ENCODE measurements around the gene RGL1. TPM values are rescaled to one million over a fixed set of nuclear protein-coding genes. Genes with fewer than 3 reads are reported as not detected.

RGL1 gene
- total and polyA plus RNA-seq, 2 donors (not counting 3 experiments of a cell fraction or from before 2014, with no cell fraction given), result 19.8 to 35.3 TPM

DNA sequence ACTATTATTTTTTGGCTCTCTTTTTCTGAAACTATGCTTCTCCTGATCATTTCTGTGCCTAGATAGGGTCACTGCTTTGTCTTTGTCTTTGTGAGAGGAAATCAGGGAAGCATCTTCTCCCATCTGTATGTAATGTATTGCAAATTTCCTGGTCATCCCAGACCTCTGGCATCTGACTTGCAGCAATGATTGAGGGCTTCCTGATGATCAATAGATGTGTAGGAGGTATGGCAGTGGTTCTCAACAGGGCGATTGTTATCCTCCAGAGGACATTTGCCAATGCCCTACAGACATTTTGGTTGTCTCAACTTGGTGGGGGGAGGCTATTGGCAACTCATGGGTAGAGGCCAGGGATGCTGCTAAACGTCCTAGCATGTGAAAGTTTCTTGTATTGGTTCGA is 64.7 kb downstream of the RGL1 start:
- TF ChIP-seq, protein P1, sequence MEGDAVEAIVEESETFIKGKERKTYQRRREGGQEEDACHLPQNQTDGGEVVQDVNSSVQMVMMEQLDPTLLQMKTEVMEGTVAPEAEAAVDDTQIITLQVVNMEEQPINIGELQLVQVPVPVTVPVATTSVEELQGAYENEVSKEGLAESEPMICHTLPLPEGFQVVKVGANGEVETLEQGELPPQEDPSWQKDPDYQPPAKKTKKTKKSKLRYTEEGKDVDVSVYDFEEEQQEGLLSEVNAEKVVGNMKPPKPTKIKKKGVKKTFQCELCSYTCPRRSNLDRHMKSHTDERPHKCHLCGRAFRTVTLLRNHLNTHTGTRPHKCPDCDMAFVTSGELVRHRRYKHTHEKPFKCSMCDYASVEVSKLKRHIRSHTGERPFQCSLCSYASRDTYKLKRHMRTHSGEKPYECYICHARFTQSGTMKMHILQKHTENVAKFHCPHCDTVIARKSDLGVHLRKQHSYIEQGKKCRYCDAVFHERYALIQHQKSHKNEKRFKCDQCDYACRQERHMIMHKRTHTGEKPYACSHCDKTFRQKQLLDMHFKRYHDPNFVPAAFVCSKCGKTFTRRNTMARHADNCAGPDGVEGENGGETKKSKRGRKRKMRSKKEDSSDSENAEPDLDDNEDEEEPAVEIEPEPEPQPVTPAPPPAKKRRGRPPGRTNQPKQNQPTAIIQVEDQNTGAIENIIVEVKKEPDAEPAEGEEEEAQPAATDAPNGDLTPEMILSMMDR (IDR thresholded peaks at IDR 0.05; ENCODE audit: extremely low read depth in 1 of 2, insufficient read depth in 1 of 2, low read depth in 1 of 2, low read length in 2 of 2), result no peak
- TF ChIP-seq JUN (IDR thresholded peaks at IDR 0.05; ENCODE audit: borderline replicate concordance, insufficient read depth, insufficient read length, low read depth) (no peak), POLR2A (IDR thresholded peaks at IDR 0.05; ENCODE audit: low read depth, low read length) (no peak), FOS (IDR thresholded peaks at IDR 0.05; ENCODE audit: borderline replicate concordance, insufficient read depth, low read length) (no peak), POLR2AphosphoS5 (IDR thresholded peaks at IDR 0.05; ENCODE audit: insufficient read depth, low read depth, low read length) (no peak), MYC (IDR thresholded peaks at IDR 0.05; ENCODE audit: low read depth, low read length) (no peak), EZH2 (IDR thresholded peaks at IDR 0.05; ENCODE audit: borderline replicate concordance, low read depth, low read length, severe bottlenecking) (no peak), GATA2 (IDR thresholded peaks at IDR 0.05; ENCODE audit: insufficient read depth, insufficient read length, low read depth, low read length) (no peak)
- TF ChIP-seq, protein P2, sequence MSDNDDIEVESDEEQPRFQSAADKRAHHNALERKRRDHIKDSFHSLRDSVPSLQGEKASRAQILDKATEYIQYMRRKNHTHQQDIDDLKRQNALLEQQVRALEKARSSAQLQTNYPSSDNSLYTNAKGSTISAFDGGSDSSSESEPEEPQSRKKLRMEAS (IDR thresholded peaks at IDR 0.05; ENCODE audit: insufficient read depth, insufficient read length), result no peak
- BruUV-seq (replicated peaks), result no TSS peak
- intact Hi-C loops (cut with micrococcal nuclease), result no loop called here
- dilution Hi-C loops (cut with MboI; ENCODE audit: extremely low pct_ligation_motif_present, low sequenced_read_pairs), result no loop called here
- no peak overlapping the region for H3K4me3 ChIP-seq (replicated peaks in 1 of 3; ENCODE audit: insufficient read depth in 1 of 3, low read depth in 1 of 3, low read length in 3 of 3)
- H3K27me3 ChIP-seq (ENCODE audit: control insufficient read depth in 2 of 2, insufficient read depth in 2 of 2, low read length in 2 of 2), result no peaks in the 10 kb centered on the region
- no peak overlapping the region for H3K4me2 ChIP-seq (ENCODE audit: insufficient read depth, low read length)
- ChIA-PET POLR2A (no interaction called here), CTCF (interaction anchor here (0.7 kb wide), 1 partner anchor 46 kb away, joined by 3 read pairs; no protein-coding TSS in a partner anchor)
- FAIRE-seq (no peak), DNase-seq (ENCODE audit: low read depth, low spot score) (no peak)
- peaks cover 0 to 3% of the 10 kb centered on the region in 2 experiments for H3K36me3 ChIP-seq (ENCODE audit: control insufficient read depth in 2 of 2, extremely low read depth in 1 of 2, insufficient read depth in 2 of 2, low read length in 2 of 2)
- H3K79me2 ChIP-seq (ENCODE audit: control insufficient read depth, insufficient read depth, low read length), result peaks cover 2% of the 10 kb centered on the region
- peaks cover 55% of the 10 kb centered on the region for H3K4me1 ChIP-seq (ENCODE audit: control insufficient read depth, extremely low read depth, insufficient read depth, low read length)
- no peaks in the 10 kb centered on the region for H4K20me1 ChIP-seq (replicated peaks; ENCODE audit: control insufficient read depth, extremely low read depth, insufficient read depth, low read length)
- no peaks in the 10 kb centered on the region for H3K9me3 ChIP-seq (replicated peaks; ENCODE audit: control insufficient read depth, insufficient read depth, low read length)
- H3K27ac ChIP-seq (ENCODE audit: insufficient read depth, low read depth, low read length), result peak overlapping the region; percentile 99
- no peak overlapping the region for H3K9ac ChIP-seq (replicated peaks; ENCODE audit: extremely low read depth, insufficient read depth, low read length)
- H3K9me1 ChIP-seq (replicated peaks; ENCODE audit: control insufficient read depth, extremely low read depth, insufficient read depth, low read length), result no peaks in the 10 kb centered on the region
- H2AFZ ChIP-seq (ENCODE audit: low read depth, low read length), result no peak overlapping the region

Data from endothelial cell of umbilical vein (primary cell).